NCI-H2107 treated with DMSO at 0.1 percent for 48 hours (cell line): ENCODE data around the gene SPRED2.

Experiments used
- DNase-seq: peaks from one replicate; lab custom pipeline; 2025; ENCODE audit not compliant: unreplicated experiment; lab: John Stamatoyannopoulos, UW

Gene SPRED2

DNA sequence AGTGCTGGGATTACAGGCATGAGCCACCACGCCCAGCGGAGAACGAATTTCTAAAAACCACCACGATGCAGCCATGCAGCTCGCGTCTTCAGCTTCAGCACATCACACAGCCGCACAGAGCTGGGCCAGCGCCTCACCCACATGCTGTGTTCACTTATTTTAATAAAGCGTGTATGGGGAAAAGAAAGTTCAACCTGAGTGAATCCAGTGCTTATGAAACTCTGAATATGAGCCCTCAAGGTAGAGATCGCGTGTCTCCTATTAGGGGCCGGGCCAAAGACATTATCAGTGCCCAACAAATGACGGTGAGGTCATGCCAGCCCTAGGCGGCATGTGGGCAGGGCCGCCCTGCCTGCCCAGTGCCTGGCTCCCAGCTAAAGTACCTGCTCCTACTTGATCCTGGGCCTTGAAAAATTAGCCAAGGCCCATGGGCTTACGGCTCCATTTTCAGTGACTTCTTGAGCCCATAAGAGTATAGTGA, 44.3 kb downstream of the SPRED2 start:
- no peak for DNase-seq

DNA sequence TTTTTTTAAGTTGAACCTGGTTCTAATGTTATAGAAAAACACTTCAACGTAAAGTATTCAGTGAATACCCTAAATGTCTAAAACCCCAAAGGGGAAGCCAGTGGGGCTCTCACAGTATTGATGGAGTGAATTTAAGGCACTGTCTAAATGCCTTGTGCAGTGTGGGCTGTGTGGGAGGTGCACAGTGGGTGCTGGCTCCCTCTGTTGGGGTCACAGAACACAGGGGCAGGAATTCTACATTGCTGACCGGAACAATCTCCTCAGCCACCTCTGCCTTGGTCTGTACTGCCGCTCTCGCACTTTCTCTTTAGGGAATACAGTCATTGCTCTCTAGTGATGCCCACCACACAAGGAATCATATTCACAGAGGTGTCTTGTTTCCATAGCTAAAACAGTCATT, 45.4 kb downstream of the SPRED2 start:
- DNase-seq = no peak

DNA sequence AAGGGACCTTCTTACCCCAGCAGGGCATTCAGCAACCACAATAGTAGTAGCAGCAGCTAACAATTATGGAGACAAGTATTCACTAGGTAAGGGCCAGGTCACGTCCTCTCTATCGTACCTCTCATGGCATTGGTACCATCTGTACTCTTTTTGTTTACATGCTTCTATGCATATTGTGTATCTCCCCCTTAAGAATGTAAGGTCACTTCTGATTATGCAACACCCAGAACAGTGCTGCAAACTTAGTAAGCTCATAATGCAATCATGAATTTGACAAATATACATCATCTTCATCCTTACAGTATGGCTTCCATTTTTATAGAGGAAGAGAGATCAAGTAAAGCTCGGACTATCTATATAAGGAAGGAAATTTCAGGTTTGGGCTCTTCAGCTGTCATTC, 46.1 kb downstream of the SPRED2 start:
- DNase-seq = no peak

DNA sequence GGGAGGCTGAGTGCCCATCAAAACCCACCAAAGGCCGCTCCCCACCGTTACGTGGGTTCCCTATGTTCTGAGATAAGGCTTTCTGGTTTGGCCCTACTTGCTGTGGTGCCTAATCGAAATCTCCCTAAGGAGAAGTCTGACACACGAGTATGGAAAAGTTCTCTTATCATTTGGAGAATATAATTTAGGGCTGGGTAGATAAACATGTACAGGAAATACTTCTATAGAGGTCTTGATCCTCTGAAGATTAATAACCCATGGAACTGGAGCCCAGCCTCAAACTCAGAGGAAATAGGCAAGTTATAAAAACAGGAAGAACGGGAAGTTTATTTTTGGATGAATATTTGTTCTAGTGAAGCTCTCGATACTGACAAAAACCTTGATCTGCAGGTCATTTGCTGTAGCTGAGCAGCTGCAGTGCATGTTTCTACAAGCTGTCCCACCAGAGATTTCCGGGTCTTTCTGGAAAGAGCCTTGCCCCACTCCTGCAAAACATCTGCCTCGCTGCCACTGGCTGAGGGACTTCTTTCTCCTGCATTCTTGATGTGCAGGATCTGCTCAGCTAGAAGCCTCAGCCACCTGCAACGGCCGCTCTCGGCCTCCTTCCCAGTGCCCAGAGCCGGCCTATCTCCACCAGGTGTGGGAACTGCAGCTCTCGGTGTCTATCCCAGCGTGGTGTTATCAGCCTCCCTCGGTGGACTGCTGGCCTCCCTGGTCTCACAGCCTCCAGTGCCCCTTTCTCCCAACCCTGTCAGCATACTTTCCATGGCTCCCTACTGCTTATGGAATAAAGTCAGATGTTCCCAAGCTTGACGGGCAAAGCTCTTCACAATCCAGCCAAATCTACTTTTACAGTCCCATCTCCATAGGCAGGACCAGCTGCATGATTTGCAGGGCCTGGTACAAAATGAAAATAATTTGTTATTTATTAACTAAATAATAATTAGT, 48.6 kb downstream of the SPRED2 start:
- DNase-seq = no peak

DNA sequence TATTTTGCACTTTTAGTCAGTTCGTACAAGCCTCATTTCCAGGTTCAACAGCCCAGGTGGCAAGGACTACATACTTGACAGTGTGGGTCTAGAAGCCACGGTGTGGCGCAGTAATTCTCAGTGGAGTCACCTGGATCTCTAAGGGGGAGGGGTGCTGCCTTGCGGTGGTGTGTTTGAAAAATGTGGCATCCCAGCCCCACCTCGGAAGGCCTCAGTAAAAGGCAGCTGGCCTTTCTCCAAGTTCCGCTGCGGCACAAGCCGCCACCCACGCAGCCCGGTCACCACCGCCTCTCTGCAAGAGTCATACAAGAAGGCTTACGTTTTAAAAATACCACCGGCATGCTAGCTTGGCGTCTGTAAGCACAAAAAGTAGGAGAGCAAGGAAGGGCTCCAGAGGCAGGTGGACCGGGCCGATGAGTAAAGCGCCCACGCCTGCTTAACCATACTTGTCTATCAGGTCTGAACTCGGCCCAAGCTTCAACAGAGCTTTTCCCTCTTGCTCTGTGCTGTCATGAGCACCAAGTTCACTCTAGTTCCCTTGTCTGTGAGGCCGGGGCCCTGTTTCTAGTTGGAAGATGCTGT, 49.5 kb downstream of the SPRED2 start:
- peak; percentile 60 for DNase-seq

DNA sequence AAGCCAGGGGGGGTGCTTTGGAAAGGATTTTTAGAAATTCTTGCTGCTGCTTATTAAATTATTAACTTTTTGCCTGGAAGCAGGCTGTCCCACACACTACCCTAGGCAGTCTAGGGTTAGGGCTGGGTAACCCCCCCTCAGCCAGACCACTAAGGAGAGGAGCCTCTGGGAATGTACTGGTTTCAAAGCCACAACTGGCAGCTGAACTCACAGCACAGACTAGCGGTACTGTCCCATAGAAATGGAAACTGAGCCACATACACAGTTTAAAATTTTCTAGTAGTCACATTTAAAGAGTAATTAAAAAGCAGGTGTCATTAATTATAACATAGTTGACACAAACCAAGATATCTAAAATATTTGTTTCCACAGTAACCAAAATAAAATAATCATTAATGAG, 50.1 kb downstream of the SPRED2 start:
- DNase-seq = no peak

DNA sequence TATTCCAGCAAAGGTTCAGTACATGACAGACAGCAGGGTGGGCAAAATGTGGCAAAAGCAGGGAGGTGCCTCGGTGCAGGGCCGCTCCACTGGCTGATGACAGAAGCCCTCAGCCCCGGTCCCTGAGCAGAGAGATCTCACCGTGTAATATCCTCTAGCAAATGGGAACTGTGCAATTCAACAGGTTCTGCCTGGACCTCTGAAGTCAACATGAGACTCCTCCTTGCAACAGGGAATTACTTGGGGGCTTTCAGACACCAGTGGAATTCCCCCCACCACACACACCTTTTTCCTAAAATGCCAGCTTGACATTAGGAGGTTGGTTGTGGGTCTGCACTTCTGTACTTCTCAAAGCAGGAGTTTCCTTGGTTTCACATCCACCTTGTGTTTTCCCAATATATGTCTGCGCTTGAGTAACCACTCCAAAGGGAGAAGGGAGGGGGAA, 50.8 kb downstream of the SPRED2 start:
- no peak for DNase-seq

DNA sequence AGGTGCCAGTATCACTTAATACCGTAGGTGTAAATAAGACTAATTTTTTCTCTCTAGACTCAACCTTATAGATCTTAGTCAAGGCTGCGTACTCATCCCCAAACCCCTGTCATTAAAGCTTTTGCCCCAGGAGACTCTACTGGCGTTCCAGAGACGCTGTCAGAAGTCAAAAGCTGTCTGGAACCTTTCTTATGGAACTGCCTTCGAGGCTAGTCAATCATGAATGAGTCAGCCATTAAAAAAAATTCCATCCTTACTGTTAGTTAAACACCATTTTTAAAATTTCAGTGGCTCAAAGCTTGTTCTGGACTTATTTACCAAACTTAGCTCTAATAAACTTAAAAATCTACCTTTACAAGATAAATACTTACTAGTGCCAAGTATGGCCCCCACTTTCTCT, 52.1 kb downstream of the SPRED2 start:
- no peak for DNase-seq

DNA sequence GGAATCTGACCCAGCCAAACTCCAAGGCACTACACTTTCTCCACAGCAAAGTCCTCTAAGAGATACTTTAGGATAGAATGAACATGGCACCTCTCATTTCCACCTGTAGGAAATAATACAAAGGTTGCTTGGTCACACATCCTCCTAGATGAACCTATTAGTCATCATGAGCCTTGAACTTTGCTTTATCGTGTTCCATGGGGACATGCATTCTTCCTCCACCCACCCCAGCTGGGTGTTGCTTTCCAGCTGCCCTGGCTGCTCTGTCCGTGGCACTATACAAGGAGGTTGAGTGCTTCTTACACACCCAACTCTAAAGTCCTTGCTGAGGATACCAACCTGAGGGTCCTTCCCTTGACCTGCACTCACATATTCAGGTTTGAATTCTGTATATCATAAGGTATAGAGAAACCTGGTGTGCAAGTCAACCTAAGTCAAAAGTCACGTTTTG, 52.7 kb downstream of the SPRED2 start:
- no peak for DNase-seq

DNA sequence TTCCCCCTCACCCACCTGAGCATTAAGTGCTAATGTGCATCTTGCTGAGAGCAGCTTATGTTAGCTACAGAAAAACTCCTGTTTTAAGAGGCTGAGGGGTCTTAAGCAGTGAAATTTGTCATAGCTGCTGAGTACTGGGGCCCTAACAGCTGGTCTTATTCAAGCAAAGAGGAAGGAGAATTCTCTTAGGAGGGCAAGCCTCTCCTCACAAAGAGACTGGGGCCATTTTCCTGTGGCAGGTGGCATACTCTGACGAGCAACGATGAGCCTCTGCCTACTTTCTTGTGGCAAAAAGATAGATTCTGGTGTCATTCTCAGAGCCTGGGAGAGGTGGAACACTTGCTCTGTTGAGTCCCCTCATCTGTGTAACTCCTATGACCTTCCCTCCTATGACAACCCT, 53.2 kb downstream of the SPRED2 start:
- DNase-seq = no peak

DNA sequence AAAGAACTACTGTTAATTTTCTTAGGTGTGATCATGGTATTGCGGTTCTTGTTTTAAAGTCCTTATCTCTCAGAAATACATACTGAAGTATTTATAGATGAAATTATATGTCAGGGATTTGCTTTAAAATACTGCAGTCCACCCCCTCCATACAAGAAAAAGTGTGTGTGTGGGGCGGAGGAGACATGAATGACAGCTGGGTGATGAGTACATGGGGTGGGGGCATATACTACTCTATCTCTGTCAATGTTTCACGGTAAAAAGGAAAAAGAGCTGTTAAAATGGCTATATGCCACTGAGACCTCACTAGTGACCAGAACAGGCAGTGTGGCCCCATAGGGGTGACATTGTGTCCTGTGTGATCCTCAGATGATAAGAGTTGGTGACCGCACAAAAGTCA, 54.1 kb downstream of the SPRED2 start:
- DNase-seq = no peak

DNA sequence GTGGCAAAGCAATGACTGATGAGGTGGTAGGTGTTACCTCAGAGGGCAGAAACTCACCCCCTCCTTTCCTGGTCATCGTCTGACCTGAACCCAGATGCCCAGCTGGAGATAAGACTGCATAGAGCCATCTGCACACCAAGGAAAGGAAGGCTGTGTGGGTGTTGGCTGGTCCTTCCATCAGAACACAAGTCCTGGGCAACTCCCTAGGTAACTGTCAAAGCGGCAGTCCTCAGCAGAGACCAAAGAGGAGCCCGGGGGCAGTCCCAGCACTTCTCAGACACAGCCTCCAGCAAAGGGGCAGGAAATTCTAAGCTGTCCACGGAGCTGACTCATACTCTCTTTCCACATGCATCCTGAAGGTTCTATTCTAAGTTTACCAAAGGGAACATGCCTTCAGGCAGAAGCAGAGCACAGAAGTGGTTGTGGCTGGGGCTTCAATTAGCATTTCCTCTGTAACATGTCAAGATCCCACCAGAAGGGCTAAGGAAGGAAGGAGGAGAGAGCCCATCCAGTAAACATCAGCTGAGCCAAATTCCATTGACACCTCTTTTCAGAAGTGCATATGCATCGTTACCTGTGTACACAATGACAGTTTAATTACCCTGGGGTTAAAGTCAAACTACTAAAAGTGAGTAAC, 54.7 kb downstream of the SPRED2 start:
- no peak for DNase-seq

DNA sequence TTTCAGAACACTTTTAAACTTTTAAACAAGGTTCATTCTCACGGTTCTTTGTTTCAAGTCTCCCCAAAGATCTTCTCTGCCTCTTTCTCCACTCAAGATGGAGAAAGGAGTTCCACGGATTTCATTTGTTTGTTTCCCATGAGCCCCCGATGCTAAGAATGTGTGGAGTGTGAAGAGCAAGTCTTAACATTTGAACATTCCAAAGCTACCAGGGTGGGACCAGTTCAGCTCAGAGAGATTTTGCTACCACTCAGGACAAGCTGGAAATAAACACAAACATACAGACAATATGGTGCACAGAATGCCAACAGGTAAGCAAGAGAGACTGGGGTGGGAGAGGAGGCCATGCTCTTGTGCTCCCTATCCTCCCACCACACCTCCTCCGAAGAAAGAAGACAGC, 56.7 kb downstream of the SPRED2 start:
- DNase-seq = no peak

DNA sequence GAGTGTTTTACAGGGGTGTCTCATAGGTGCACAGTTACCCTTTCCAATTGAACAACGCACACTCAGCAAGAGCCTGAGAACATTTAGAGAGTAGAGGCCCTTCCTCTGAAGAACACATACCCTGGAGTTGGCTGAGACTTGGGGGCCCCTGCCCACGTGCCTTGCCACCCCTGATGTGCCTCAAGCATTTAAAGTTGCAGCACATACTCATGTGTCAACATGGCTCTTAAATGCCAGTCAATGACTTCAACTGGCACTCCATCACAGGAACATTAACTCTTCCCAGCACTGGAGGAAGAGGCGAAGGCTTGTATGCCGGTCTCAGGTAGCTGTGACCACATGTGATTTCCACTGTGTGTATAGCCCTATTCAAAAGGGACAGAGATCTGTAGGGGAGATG, 57.4 kb downstream of the SPRED2 start:
- no peak for DNase-seq

DNA sequence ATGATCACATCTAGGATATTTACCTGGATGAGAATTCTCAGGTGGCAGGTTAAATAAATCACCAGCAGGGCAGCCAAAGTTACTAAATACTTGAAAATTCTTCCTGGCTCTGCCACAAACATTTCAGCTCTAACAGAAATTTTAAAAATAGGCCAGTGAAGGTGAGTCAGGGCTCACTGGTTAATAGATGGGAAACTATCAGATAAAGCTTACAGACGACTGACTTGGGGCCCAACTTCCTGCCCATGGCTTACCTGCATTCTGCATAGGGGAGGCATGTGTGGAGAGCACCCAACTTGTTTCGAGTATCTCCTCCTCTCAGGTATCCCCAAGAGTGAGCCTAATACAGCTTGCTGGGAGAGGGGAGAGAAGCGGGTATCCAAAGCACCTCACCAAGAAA, 57.8 kb downstream of the SPRED2 start:
- no peak for DNase-seq

DNA sequence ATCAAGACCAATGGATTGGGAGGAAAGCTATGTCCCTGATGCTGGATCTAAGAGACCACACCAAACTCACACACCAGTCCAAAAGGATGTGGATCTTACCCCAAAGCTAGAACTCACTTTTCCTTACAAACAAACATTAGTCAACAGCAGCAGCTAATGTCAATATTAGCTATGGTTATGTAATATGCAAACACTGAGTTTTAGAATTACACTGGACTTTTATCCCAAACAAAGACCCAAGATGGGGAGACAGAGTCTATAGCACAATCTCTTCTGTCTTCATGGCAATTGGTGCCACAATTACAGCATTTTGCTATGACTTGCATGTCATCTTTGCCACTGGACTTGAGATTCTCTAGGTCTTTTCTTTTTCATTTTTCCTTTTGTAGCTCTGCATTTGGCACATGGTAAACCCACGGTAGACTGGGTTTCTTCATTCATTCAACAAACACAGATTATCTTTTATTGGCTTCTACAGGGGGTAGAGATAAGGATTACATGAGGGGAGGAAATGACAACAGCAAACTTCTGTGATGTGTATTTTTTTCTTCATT, 59.0 kb downstream of the SPRED2 start:
- DNase-seq = no peak

DNA sequence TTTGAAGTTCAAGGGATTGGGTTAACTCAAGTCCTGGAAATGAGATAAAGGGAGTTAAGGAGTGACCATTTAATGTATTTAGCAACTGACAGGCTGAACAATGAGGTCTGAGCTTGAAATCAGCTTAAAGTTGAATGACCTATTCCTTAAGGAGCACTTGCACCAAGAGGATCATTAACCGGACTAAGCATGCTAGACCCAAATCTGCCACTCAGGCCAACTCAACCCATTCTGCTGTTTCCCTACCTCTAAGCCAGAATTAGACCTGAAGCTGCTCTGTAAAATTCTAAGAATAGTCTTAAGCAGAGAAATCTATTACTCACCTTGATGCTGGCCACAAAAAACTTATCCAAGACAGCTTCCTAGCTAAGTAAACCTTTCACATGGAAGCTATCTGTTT, 59.8 kb downstream of the SPRED2 start:
- DNase-seq = no peak

DNA sequence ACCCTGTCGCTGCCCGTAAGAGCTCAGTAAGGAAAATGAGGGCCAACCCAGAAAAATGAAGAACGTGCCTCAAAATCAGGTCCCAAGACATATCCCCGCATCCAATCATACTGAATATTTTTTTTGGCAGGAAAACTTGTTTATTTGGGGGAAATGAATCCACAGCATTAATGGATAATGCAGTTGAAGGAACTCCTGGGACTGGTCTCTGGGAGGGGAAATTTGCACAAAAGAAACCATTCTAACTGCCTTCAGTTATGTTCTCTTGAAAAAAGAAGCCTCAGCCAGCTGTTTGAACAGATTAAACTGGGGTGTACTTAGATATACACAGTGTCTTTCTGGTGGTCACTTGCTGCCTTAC, 61.3 kb downstream of the SPRED2 start:
- DNase-seq = no peak

DNA sequence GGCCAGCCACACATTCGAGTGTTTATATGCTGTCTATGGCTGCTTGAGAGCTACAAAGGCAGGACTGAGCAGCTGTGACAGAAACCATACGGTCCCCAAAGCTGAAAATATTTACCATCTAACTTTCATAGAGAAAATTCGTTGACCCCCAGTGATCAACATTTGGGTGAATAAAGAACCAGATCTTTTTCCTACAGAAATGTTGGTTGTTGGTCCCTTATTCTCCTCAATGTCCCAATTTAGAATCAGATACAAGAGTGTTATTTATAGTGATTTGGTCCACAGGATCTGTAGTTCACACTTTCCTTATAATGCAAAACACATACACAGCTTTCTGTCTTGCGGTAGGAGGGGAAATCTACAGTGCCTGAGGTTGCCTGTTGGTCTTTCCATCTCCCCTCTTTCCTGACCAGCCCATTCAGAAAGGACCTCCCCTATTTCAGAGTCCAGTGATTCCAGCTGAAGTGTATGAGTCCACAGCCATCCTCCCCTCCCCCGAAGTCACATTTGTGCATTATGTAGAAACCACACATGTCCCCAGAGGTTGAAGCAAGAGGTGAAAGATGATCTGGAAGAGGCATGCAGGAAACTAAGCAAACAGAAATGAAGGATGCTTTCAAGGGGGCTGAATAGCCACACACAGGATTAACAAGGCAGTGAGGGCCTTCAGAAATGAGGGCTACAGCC, 61.9 kb downstream of the SPRED2 start:
- DNase-seq = peak; percentile 58

DNA sequence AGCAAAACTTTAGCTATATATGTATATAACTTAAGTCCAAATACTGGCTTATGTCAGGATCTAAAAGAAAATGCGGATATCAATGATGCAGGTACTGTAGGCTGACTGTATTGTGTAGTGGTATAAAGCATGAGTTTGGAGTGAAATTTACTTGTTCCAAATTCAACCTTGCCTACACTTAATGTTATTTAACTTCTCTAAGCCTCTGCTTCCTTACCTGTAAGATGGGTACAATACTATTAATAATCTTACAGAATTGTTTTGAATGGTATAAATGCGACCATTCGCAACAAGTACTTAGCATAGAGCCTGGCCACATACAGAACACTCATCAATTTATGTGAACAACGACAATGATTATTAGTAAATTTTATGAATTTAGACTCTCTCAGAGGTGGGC, 62.4 kb downstream of the SPRED2 start:
- DNase-seq = no peak

DNA sequence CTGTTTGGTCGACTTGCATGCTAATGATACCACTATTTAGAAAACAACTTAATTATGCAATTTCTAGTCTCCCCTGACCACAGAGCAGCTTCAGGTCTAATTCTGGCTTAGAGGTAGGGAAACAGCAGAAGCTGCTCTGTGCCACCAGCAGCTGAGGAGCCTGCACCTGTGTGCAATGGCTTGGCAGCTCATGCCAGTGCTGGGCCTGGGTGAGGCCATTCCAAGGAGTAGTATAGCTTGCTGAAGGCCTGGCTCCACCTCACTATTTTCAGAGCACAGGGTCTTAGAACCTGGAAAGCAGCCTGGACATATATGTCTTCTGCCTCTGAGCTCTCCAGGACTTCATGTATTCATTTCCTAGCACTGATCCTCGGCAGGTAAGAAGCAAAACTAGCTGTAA, 62.8 kb downstream of the SPRED2 start:
- DNase-seq = no peak
